ENCODE results near the gene HOGA1. TPM values are rescaled to one million over a fixed set of nuclear protein-coding genes. Genes with fewer than 3 reads are reported as not detected.

HOGA1 gene
- total RNA-seq, 4 donors from 2014 or later, result 0.40 TPM; not detected in 3

DNA sequence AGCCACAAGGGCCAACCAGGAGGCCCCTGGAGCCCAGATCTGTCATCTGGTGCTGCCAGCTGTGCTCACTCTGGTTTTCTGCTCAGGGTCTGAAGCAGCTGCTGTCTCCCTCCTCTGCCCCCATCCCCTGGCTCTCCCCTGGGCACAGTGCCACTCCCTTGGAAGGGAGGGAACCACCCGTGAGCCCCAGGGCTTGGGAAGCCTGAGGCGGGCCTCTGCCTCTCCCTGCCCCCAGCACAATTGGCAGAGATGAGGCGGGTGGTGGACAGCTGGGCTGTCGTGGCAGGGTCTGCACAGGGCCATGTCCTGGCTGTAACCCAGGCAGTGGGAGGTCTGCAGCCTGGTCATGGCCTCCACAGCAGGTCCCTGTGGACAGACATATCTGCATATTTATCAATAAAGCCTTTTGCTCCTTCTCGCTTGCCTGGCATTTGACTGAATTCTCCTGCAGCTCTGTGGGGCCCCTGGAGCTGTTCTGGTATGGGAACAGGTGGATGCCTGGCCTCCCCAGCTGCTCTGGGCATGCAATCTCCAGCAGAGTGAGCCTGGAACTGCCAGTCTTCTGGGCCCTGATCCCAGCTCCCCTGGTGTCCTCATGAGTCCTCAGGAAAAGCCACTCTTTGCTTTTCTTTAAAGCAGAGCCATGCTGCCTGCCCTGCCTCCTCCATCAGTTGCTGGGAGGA, 13.3 kb upstream of the HOGA1 start:
- Histone ChIP-seq H3K27ac (no peak overlapping the region), H3K9me3 (no peaks in the 10 kb centered on the region), H3K4me3 (no peak overlapping the region), H3K27me3 (no peaks in the 10 kb centered on the region), H3K36me3 (no peaks in the 10 kb centered on the region), H3K4me1 (peaks cover 0 to 8% (median 0%) of the 10 kb centered on the region in 4 donors)
- DNase-seq, result no peak
- TF ChIP-seq POLR2A (IDR thresholded peaks at IDR 0.05), result no peak
- TF ChIP-seq, protein P1, sequence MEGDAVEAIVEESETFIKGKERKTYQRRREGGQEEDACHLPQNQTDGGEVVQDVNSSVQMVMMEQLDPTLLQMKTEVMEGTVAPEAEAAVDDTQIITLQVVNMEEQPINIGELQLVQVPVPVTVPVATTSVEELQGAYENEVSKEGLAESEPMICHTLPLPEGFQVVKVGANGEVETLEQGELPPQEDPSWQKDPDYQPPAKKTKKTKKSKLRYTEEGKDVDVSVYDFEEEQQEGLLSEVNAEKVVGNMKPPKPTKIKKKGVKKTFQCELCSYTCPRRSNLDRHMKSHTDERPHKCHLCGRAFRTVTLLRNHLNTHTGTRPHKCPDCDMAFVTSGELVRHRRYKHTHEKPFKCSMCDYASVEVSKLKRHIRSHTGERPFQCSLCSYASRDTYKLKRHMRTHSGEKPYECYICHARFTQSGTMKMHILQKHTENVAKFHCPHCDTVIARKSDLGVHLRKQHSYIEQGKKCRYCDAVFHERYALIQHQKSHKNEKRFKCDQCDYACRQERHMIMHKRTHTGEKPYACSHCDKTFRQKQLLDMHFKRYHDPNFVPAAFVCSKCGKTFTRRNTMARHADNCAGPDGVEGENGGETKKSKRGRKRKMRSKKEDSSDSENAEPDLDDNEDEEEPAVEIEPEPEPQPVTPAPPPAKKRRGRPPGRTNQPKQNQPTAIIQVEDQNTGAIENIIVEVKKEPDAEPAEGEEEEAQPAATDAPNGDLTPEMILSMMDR (IDR thresholded peaks at IDR 0.05), result no peak

DNA sequence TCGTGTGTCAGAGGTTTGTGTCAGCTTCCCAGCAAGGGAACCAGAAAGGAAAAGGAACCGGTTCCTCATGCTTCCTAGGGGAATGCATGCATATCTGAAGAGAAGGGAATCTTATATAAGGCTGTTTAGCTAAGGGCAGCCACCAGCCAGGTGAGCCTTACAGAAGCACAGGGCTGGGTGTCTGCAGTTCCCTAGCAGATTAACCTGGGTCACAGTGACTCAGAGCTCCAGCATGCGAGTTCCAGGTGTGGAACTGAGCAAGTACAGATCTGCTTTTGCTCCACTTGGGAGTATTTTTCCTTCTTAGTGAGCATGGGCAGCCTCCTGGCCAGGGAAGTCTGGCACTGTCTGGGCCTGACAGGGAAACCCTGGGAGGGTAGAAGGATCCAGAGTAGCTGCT, 12.6 kb upstream of the HOGA1 start:
- no peaks in the 10 kb centered on the region for H3K27me3 ChIP-seq
- no peak for DNase-seq
- TF ChIP-seq, protein P1 (IDR thresholded peaks at IDR 0.05), result no peak
- TF ChIP-seq POLR2A (IDR thresholded peaks at IDR 0.05), result no peak
- no peaks in the 10 kb centered on the region for H3K36me3 ChIP-seq
- no peak overlapping the region for H3K27ac ChIP-seq
- no peak overlapping the region for H3K4me3 ChIP-seq
- peaks cover 0 to 8% (median 0%) of the 10 kb centered on the region in 4 donors for H3K4me1 ChIP-seq
- H3K9me3 ChIP-seq, result no peaks in the 10 kb centered on the region

DNA sequence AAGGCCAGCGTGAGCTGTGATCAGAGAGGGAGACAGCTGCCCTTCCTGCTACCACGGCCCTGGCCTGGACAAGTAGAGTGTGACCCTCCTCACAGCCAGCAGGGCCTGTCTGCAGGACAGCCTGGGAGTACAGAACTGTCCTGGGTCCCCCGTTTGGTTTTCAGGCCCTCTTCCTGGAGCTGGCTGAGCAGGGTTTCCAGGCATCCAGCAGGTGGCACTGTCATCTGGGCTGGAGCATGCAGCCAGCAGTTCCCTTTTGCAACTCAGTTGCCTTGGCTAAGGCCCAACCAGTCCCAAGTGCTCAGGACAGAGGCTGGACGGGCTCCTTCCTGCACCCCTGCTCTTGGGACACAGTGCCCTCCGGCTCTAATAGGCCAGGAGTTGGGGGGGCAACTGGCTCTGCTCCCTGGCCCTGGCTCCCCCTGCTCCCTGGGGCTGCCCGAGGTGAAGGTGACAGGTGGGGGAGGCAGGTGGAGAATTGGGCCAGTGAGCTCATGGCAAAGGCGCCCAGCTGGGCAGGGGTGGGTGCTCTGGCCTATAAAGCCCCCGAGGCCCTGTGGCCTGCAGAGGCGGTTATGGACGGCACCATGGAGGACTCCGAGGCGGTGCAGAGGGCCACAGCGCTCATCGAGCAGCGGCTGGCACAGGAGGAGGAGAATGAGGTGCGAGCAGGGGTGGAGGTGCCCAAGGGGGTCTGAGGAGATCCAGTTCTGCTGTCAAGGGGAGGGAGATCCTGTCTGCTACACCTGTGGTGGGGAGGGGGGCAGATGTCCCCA, 11.8 kb upstream of the HOGA1 start, which contains the start of gene ANKRD2:
TSS of gene ANKRD2 (plus strand) at position 566 of the 776 bp plus-strand sequence. CDS start at position 576, 10 bp downstream.
- TF ChIP-seq POLR2A (IDR thresholded peaks at IDR 0.05), result no peak
- TF ChIP-seq, protein P1 (IDR thresholded peaks at IDR 0.05), result peak in 5 of 6 experiments; percentile 34 to 84 (median 82)
- no peaks in the 10 kb centered on the region for H3K27me3 ChIP-seq
- H3K4me3 ChIP-seq, result no peak within 1 kb of the TSS
- no peaks in the 10 kb centered on the region for H3K36me3 ChIP-seq
- DNase-seq, result peak; percentile 22 to 85 (median 79)
- H3K4me1 ChIP-seq, result peaks cover 0 to 8% (median 0%) of the 10 kb centered on the region in 4 donors
- no peaks in the 10 kb centered on the region for H3K9me3 ChIP-seq
- no peak within 1 kb of the TSS for H3K27ac ChIP-seq

DNA sequence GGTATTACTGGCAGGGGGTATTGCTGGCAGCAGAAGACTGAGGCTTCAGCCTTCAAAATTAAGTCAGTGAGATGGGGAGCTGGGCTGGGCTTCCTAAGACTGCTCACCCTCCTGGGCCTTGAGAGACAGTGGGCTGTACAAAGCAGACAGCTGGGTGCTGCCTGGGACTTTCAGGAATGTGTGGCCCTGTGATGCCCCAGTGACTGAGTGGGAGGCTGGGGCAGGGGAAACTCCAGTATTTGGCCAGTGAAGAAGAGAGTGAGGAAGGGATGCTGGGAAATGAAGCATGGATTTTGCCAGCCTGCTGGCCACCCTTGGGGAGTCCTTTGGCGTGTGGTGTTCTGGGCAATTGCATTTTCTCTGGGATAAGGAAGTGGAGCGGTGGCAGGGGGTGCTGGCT, 11.2 kb upstream of the HOGA1 start:
- Histone ChIP-seq H3K4me1 (peaks cover 0 to 8% (median 0%) of the 10 kb centered on the region in 4 donors), H3K36me3 (no peaks in the 10 kb centered on the region), H3K27ac (no peak overlapping the region), H3K9me3 (no peaks in the 10 kb centered on the region), H3K27me3 (no peaks in the 10 kb centered on the region), H3K4me3 (no peak overlapping the region)
- TF ChIP-seq POLR2A (IDR thresholded peaks at IDR 0.05), result no peak
- TF ChIP-seq, protein P1 (IDR thresholded peaks at IDR 0.05), result no peak
- no peak for DNase-seq

DNA sequence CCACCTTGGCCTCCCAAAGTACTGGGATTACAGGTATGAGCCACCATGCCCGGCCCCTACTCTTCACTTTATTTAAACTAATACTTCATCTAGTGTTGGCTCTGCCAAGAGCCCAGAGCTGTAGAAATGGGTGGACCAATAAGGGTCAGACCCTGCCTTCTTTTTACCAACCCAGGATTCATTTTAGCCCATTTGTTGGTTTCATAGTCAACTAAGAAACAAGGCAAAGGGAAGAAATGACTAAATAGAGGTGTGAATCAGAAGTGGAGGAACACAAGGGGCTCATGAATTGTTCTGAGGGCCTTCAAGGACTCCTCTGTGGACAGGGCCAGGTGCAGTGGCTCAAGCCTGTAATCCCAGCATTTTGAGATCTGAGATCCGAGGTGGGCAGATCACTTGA, 10.5 kb upstream of the HOGA1 start:
- Histone ChIP-seq H3K27me3 (no peaks in the 10 kb centered on the region), H3K27ac (no peak overlapping the region), H3K4me1 (peaks cover 0 to 8% (median 0%) of the 10 kb centered on the region in 4 donors), H3K9me3 (no peaks in the 10 kb centered on the region), H3K4me3 (no peak overlapping the region), H3K36me3 (no peaks in the 10 kb centered on the region)
- TF ChIP-seq POLR2A (IDR thresholded peaks at IDR 0.05), result no peak
- TF ChIP-seq, protein P1 (IDR thresholded peaks at IDR 0.05), result no peak
- no peak for DNase-seq

Measured in Peyer's patch (tissue), 4 donors.